Prostate gland (tissue), 2 donors: ENCODE data around the gene UBXN7.

ENCODE experiments used
- POLR2A ChIP-seq: fragments of 450-650 bp; IDR thresholded peaks from one replicate; pipeline ENCODE4 v1.6.1; 2016; ENCODE audit warnings: antibody characterized with exemption, mild to moderate bottlenecking
- TF ChIP-seq, protein P1 (sequence below), 4 experiments: fragments of 200-600 bp in 2 of 4; fragments of 450-650 bp in 2 of 4; sonication (generic) in 2 of 4; IDR thresholded peaks; 1 replicate in 3 of 4; 2 replicates in 1 of 4; pipeline ENCODE4 v1.5.1; 2016 to 2019; ENCODE audit warnings: antibody characterized with exemption in 4 of 4, mild to moderate bottlenecking in 2 of 4, moderate library complexity in 2 of 4

DNA sequence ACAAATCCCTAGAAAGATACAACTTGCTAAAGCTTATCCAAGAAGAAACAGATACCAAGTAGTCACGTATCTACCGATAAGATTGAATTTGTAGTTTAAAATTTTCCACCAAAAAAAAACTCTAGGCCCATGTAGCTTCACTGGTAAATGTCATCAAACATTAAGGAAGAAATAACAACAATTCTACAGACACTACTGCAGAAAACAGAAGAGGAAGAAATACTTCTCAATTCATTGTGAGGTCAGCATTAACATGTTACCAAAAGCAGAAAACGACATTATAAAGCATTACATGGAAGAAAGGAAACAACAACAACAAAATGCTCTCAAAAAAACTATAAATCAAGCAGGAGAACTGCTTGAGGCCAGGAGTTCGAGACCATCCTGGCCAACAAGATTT, 66.5 kb downstream of the UBXN7 start:
- TF ChIP-seq, protein P1, sequence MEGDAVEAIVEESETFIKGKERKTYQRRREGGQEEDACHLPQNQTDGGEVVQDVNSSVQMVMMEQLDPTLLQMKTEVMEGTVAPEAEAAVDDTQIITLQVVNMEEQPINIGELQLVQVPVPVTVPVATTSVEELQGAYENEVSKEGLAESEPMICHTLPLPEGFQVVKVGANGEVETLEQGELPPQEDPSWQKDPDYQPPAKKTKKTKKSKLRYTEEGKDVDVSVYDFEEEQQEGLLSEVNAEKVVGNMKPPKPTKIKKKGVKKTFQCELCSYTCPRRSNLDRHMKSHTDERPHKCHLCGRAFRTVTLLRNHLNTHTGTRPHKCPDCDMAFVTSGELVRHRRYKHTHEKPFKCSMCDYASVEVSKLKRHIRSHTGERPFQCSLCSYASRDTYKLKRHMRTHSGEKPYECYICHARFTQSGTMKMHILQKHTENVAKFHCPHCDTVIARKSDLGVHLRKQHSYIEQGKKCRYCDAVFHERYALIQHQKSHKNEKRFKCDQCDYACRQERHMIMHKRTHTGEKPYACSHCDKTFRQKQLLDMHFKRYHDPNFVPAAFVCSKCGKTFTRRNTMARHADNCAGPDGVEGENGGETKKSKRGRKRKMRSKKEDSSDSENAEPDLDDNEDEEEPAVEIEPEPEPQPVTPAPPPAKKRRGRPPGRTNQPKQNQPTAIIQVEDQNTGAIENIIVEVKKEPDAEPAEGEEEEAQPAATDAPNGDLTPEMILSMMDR (IDR thresholded peaks at IDR 0.05) = no peak
- no peak for TF ChIP-seq POLR2A
